NCI-H510A treated with DMSO at 0.1 percent for 48 hours (cell line): ENCODE results near the gene SLC4A4.
A peak's percentile ranks its signal among the peaks of the same experiment; 100 is the strongest.

Source experiments
- DNase-seq: peaks from one replicate; lab custom pipeline; 2025; lab: John Stamatoyannopoulos, UW

The SLC4A4 gene

DNA sequence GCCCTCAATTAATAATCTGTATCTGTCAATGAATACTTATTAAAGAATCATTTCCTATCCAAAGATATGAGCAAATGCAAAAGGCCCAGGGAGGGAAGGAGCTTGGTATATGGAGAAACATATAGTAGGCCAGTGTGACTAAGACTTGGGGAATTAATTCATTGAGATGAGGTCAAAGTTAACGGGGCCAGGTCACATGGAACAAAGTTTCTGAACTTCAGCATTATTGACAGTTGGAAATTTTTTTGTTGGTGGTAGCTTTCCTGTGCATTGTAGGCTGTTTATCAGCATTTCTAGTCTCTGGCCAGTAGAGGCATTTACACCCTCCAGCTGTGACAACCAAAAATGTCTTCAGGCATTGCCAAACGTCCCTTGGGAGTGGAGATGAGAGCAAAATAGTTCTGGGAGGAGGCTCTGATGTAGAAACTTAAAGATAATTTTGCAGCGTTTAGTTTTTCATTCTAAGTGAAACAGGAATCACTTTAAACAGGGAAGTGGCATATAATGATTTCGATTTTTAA, 202.0 kb downstream of the SLC4A4 start:
- DNase-seq: no peak

DNA sequence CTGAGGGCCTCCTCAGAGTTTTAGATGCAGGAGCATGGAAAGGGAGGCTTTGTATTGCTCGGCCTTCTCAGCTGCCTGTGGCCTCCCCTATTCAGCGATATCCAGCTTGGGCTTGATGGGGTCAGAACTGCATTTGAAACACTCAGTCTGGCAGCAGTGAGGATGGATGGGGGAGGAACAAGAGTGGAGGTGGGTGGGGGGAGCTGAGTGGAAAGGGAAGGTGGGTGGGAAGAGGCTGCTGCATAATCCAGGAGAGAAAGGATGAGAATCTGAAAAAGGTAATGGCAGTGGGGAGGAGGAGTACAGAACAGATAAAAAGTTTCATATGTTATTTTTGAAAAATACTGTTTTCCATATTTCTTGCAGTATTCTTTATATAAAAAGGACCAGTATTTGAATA, 202.7 kb downstream of the SLC4A4 start:
- no peak for DNase-seq

DNA sequence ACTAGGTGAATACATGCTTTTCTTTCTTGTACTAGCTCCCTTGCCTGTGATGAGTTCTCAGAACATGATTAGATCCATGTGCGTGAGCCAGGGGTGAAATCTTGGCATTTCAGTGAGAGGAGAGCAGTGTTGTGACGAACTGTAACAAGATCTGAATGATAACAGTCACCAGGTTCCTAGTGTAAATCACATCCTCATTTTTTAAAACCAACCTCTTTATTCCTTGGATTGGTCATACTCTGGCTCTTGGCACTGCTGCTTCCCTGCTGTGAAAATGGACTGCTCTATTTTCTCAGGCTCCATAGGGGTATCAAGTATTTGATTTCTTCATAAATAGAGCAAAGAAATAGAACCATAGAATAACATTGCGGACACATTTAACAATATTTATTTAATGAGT, 206.3 kb downstream of the SLC4A4 start:
- no peak for DNase-seq

DNA sequence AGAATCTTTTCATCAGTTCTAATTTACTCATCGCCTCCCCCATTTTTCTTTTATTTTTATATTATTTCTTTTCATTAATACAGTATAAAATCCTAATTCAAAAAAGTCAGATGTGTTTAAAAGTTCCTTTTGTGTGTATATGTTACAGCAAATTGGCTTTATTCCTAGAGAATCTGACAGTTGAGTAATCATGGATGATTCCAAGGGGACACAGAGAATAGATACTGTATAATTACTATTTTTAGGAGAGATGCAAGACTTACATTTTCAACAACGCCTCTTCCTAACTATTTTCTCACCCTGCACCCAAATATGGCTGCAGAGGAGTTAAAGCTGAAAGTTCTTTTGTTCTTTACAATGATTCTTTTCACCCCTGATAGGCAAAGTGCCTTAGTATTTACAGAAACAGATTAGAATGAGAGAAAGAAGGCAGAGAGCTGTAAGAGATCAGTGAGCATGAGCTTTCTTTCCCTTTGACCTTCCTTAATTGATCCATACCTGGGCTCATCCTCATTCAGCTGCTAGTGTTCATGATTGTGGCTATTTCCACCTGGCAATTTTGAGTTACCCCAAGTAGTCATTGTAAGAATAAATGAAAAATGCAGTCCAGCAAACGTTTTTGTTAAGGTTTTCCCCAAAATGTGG, 210.8 kb downstream of the SLC4A4 start:
- no peak for DNase-seq

DNA sequence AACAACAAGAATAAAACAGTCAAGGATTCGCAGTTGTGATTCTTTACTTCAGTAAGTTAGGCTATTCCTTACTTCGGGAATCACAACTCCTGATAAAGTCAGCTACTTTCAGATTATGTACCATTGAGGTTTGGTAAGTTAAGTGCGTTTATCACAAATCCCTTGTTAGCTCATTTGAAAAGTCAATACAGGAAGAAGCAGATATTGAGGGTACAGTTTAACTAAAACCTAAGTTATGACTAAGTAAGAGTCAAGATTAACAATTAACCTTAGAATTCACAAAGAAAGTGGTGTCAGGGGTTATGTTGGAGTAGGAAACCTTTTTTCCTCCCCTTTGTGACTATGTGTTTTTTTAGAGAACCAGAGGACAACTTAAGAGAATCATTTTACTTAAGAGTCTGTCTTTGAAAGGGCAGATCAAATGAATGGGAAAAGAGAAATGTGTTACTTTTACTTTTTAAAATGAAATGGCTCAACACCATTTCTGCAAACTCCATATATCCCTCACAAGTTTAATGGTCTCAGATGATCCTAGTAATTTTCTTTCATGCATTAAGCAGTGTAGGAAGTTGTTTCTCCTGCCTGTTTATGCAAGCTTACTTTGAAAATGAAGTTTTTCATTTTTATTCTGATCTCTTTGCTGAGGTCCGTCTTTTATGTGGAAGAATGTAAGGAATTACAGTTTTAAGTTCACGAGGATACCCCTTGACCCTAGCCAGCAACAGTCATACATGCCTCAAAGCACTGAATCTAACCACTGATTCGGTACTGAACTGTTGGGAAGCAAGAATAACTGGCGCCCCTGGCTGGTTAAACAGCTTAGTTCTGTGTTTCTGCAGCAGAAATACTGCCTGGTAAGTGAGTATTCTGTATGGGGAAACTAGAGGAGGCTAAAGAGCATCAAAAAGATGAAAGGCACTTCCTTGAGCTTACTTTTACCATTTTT, 211.7 kb downstream of the SLC4A4 start:
- no peak for DNase-seq

DNA sequence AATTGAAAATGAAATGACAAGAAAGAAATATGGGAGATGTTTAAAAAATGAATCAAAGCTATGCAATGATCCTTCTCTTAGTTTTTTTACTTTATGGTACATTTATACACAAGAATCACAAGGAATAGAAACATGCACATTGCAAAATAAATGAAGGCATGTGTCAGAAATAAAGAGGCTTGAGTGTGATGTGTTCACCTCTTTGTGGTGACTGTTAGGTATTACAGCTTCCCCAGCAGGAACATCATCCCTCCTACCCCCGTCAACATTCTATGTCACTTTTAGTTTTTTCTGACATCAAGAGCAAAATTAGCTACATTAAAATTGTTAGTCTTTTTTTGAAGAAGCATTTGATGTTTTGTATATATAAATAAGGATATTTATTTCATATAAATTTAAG, 214.8 kb downstream of the SLC4A4 start:
- peak; percentile 37 for DNase-seq

DNA sequence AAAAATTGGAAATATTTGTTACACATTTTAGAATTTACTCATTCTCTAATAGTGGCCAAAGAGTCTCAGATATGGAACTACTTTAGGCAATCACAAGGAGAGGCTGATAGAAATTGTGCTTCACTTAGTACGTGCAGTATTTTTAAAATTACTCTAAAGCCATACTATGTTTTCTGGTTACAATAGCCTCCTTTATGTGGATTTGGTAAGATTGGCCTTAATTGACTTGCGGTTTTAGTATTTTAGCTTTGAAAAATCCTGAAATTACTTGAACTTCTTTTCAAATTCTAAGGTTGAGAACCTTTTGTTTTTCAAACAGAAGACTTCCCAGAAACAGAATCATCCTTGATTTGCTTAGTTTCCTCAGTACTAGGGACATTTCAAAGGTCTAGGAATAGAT, 215.2 kb downstream of the SLC4A4 start:
- DNase-seq: no peak

DNA sequence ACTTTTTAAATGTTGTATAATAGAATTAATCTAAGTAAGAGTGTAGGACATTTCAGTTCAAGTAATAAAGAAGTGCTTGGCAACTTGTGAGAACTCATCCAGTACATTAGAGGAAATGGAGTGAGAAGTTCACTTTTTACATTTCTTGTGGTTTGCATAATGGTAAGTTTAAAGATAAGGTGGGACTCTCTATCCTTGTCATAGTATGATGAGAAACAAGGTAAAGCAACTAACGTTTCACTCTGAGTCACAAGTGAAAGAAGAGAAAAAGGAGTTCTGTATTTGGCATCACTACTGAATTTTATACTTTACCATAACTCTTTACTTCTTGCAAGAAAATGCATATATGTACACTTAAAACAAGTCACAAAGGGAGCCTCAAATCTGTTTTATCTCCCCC, 219.4 kb downstream of the SLC4A4 start:
- DNase-seq: no peak

DNA sequence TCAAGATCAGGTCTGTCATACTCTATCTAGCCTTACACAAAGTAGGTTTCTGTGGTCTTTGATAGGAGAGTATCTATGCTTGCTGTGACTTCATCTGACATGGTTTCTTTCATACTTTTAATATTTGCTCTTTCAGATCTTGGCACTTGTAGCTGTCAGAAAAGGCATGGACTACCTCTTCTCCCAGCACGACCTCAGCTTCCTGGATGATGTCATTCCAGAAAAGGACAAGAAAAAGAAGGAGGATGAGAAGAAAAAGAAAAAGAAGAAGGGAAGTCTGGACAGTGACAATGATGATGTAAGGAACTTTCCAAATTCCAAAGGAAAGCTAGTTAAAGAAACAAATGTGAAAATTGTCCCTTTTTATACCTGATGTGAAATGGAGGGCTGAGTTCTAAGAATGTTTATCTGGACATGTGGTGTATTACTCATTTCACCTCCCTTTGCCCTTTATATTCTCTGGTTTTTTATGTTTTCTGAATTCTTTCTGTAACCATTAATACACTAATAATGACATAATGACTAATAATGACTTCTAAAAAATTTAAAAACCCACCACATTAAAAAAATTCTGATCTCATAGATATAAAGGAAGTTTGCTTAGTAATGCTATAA, 221.2 kb downstream of the SLC4A4 start:
- DNase-seq: no peak

DNA sequence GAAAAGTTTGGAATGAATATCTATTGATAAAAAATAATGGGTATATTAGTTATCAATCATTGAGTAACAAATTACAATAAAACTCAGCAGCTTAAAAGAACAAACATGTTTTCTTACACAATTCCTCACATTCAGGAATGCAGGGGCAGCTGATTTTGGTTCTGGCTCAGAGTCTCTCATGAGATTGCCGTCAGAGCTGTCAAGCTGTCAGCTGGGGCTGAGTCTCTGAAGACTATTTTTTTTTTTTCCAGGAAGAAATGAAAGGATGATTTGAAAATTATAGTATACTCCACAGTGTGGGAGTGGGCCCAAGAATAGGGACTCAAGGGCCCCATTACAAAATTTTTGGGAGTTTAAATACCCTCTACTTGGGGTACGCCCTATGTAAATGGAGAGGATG, 226.0 kb downstream of the SLC4A4 start:
- DNase-seq: no peak

DNA sequence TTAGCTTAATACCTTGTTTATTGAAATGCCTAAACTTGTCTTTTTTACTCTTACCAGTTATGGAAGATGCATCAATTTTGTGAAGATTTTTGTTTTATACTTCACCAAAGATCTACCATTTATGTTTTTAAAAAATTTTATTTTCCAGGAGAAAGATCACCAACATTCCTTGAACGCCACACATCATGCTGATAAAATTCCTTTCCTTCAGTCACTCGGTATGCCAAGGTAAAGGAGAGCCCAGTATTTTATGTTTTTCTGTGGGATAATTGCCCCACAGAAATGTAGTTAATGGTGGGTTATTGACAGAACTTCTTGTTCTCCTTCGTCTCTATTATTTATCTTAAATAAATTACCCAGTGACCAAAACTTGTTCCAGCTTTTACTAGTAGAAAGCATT, 228.0 kb downstream of the SLC4A4 start:
- DNase-seq: no peak

DNA sequence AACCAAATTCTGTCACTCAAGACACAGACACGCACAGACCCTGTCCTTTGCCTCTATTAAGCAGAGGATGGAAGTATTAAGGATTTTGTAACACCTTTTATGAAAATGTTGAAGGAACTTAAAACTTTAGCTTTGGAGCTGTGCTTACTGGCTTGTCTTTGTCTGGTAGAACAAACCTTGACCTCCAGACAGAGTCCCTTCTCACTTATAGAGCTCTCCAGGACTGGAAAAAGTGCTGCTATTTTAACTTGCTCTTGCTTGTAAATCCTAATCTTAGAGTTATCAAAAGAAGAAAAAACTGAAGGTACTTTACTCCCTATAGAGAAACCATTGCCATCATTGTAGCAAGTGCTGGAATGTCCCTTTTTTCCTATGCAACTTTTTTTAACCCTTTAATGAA, 229.3 kb downstream of the SLC4A4 start:
- no peak for DNase-seq

DNA sequence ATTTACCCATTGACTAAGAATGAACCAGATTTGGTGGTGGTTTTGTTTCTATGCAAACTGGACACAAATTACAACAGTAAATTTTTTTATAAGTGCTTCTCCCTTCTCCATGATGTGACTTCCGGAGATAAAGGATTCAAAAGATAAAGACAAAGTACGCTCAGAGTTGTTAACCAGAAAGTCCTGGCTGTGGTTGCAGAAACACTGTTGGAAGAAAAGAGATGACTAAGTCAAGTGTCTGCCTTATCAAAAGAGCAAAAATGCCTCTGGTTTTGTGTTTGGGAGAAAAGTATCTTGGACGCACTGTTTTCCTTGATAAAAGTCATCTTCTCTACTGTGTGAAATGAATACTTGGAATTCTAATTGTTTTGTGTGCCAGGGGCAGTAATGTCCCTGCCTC, 231.7 kb downstream of the SLC4A4 start:
- no peak for DNase-seq

DNA sequence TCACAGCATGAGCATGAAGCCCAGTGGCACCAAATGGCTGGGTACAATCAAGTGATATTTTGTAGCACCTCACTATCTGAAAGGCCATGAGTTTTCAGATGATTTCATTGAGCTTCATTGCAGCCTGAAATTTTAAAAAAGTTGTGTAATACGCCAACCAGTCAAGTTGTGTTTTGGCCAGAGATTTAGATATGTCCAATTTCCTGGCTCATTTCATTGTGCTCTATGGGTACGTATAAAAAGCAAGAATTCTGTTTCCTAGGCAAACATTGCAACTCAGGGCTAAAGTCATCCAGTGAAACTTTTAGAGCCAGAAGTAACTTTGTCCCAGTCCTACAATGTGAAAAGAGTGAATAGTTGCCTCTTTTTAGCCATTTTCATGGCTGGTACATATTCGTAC, 232.5 kb downstream of the SLC4A4 start:
- no peak for DNase-seq

DNA sequence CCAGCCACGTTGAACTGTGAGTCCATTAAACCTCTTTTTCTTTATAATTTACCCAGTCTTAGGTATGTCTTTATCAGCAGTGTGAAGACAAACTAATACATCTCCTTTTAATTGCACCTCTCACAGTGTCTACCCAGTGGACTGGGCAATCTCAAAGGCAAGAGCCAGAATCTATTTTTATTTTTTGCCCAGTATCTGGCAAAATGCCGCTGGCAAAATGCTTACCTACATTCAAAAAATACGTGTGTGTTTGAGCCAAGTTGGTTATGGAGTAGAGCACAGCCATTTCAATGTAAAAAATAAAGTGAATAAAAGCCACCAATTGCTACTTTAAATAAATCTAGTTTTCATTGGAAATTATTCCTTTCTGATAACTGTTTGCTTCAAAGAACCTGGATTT, 245.2 kb downstream of the SLC4A4 start:
- DNase-seq: no peak

DNA sequence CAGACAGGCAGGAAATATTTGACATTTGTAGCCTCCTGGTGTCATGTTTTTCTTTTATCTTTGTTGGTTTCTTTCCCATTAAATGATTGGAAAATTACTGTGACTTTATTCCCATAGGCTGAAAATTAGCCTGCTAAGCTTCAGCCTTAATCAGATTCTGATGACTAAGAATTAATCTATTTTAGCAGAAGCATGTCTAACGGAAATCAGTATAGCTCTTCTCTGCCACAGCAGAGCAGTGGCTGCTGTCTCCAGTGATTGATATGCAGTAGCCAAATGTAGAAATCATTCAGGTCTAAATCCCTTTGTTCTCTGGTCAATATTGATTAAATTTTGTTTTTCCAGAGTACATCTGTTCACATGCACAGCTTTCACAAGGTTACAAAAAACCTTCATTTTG, 245.8 kb downstream of the SLC4A4 start:
- no peak for DNase-seq

DNA sequence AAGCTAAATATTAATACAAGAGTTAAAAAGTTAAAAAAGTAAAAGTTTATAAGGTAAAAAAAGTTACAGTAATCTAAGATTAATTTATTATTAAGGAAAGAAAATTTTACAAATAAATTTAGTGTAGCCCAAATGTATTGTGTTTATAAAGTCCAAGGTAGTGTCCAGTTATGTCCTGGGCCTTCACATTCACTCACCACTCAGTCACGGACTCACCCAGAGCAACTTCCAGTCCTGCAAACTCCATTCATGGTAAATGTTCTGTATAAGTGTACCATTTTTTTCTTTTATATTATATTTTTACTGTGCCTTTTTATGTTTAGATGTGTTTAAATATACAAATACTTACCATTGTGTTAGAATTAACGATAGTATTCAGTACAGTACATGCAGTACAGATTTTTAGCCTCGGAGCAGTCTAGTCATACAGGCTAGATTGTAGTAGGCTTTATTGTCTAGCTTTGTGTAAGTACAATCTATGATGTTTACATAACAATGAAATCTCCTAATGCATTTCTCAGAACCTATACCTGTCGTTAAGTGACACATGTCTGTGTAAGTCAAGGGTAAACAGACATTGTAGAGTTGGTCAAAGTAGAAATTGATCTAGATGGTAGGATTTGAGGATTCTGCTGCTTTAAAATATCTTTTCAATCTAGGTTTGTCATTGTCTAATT, 247.4 kb downstream of the SLC4A4 start:
- peak; percentile 80 for DNase-seq

DNA sequence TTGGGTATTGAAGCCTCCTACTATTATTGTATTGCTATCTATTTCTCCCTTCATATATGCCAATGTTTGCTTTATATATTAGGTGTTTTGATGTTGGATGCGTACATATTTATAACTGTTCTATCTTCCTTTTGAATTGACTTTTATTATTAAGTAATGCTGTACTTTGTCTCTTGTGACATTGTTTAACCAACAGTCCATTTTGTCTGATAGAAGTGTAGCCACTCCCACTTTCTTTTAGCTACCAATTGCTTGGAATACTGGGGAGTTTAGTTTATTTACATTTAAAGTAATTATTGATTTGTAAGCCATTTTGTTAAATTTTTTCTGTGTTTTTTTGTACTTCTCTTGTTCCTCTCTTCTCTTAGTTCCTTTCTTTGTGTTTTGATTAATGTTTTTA, 249.2 kb downstream of the SLC4A4 start:
- DNase-seq: no peak

DNA sequence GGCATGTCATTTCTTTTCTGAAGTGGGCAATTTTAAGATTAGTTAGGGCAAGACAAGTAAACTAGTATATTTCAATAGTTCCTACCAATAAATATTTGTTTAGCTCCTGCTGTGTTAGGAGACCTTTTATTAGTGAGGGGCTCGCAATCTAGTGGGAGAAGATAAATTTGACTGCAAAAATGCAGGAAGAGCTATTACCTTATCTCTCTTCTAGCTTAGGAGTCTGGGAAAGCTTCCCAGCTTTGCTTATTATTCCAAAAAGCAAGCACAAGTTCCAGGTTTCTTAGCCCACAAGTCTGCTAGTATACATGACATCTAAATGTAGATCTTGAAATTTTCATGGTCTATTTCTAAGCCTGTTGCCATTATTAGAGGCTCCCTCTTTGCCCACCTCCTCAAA, 254.0 kb downstream of the SLC4A4 start:
- DNase-seq: no peak

DNA sequence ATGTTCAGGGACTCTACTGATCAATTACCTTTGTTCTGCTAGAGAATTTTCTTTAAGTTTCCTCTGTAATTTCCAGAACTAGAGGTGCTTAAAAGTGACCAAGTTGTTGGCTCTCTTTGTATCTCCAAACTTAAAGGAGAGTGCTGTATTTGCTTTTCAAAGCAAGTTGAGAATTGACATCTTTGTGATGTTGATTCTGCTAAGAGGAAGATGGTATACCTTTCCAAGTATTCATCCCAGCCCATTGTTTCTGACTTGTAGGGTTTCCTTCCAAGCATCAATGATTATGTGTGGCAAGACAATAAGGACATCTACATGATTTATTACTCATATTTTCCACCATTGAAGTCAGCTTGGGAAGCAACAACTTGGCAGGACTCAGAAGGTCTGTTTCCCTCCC, 254.5 kb downstream of the SLC4A4 start:
- DNase-seq: peak; percentile 77

DNA sequence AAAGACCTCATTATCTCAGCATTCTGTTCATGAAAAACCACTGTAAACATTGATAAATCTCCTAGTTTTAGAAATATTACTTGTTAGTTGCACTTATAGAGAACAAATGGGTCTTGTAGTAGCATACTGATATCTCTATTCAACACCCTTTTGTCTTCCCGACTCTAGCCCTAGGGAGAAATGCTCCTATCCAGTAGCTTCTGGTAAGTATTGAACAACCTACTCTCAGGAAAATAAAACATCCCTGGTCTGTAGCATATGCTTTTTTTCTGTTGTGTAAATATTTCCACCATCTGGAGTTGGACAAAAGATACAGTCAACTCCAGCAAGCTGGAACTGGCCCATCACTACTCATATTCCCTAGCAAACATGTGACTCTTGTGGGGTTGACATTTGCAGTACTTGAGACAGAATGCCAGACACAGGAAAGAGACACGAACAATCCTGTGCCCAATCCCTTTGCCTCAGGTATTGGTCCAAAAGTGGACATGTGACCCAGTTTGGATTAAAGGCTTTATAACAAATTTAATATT, 256.8 kb downstream of the SLC4A4 start:
- peak; percentile 96 for DNase-seq

DNA sequence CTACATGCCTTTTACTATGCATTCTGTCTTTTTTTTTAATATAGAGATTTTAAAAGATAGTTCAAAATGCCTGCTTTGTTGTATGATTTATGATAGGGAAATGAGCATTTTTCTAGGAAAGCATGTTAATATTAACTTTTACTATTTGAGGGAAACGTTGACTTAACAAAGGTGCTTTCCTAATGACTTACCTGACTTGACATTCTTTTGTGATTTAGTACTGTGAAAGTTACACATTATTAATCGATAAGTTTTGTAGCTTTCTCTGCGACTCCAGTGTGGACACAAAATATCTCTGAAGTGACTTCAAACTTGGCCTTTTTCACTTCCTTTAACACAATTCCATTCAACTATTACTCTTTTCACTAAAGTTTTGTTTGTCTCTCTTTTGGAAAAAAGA, 260.8 kb downstream of the SLC4A4 start:
- DNase-seq: no peak
